Measurements from ENCODE around the gene NT5C1A. TPM values are rescaled to one million over a fixed set of nuclear protein-coding genes. Genes with fewer than 3 reads are reported as not detected.

The NT5C1A gene
- total RNA-seq, 1 experiment from 2014 or later: not detected

DNA sequence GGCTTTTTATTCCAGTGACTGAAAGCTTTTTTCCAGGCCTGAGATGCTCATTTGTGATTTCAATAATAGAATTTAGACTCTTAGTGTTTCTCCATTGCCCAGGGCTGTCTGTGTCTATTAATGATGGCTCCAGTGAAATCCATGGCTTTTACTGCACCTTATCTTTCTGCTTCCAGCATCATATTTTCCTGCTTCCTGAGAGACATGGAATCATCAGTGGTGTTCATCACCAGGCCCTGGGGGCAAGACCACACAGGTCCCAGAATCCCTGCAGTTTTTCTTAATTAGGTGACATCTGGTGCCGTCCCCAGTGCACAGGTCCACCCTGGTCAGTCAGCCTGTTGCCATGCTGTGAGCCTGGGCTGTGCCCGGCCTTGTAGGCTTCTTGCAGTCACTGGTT lies 15.5 kb downstream of the NT5C1A start:
- intact Hi-C loops (cut with micrococcal nuclease; ENCODE audit: unreplicated experiment): no loop called here
- POLR2A ChIA-PET (ENCODE audit: low non-redundant PET): no interaction called here

GRCh38 chr1:39655578-39656268 lies 16.2 kb downstream of the NT5C1A start:
- H3K27ac ChIP-seq (ENCODE audit: low read depth, low read length, poor library complexity, severe bottlenecking): no peak overlapping the region
- no peaks in the 10 kb centered on the region for H3K9me3 ChIP-seq (ENCODE audit: low read depth, low read length, poor library complexity, severe bottlenecking)
- no peaks in the 10 kb centered on the region for H3K4me1 ChIP-seq (ENCODE audit: insufficient read depth, low read length, poor library complexity, severe bottlenecking)
- no TSS peak for BruUV-seq (replicated peaks)
- ChIA-PET CTCF (no interaction called here), POLR2A (ENCODE audit: low non-redundant PET) (no interaction called here)
- H3K36me3 ChIP-seq (ENCODE audit: insufficient read depth, low read length, poor library complexity, severe bottlenecking): no peaks in the 10 kb centered on the region
- intact Hi-C loops (cut with micrococcal nuclease; ENCODE audit: unreplicated experiment): no loop called here
- TF ChIP-seq, protein P1, sequence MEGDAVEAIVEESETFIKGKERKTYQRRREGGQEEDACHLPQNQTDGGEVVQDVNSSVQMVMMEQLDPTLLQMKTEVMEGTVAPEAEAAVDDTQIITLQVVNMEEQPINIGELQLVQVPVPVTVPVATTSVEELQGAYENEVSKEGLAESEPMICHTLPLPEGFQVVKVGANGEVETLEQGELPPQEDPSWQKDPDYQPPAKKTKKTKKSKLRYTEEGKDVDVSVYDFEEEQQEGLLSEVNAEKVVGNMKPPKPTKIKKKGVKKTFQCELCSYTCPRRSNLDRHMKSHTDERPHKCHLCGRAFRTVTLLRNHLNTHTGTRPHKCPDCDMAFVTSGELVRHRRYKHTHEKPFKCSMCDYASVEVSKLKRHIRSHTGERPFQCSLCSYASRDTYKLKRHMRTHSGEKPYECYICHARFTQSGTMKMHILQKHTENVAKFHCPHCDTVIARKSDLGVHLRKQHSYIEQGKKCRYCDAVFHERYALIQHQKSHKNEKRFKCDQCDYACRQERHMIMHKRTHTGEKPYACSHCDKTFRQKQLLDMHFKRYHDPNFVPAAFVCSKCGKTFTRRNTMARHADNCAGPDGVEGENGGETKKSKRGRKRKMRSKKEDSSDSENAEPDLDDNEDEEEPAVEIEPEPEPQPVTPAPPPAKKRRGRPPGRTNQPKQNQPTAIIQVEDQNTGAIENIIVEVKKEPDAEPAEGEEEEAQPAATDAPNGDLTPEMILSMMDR (conservative IDR thresholded peaks at IDR 0.05; ENCODE audit: low read depth, low read length): no peak
- TF ChIP-seq EZH2 (IDR thresholded peaks at IDR 0.05; ENCODE audit: borderline replicate concordance, low read depth, low read length, poor library complexity, severe bottlenecking): no peak
- no peak for DNase-seq (ENCODE audit: low spot score)
- H3K27me3 ChIP-seq (replicated peaks; ENCODE audit: insufficient read depth, low read depth, low read length, poor library complexity): no peaks in the 10 kb centered on the region
- H3K4me3 ChIP-seq (ENCODE audit: low read depth, low read length, poor library complexity, severe bottlenecking): no peak overlapping the region

More for the DNA sequence above, 15.5 kb downstream of the NT5C1A start:
- DNase-seq (ENCODE audit: low spot score): no peak
- Histone ChIP-seq H3K27ac (ENCODE audit: low read depth, low read length, poor library complexity, severe bottlenecking) (no peak overlapping the region), H3K9me3 (ENCODE audit: low read depth, low read length, poor library complexity, severe bottlenecking) (no peaks in the 10 kb centered on the region), H3K27me3 (replicated peaks; ENCODE audit: insufficient read depth, low read depth, low read length, poor library complexity) (no peaks in the 10 kb centered on the region), H3K4me1 (ENCODE audit: insufficient read depth, low read length, poor library complexity, severe bottlenecking) (no peaks in the 10 kb centered on the region), H3K36me3 (ENCODE audit: insufficient read depth, low read length, poor library complexity, severe bottlenecking) (no peaks in the 10 kb centered on the region), H3K4me3 (ENCODE audit: low read depth, low read length, poor library complexity, severe bottlenecking) (no peak overlapping the region)
- TF ChIP-seq, protein P1 (conservative IDR thresholded peaks at IDR 0.05; ENCODE audit: low read depth, low read length): no peak
- no peak for TF ChIP-seq EZH2 (IDR thresholded peaks at IDR 0.05; ENCODE audit: borderline replicate concordance, low read depth, low read length, poor library complexity, severe bottlenecking)
- CTCF ChIA-PET: interaction anchor here (0.6 kb wide), 1 partner anchor 53 kb away, joined by 12 read pairs; no protein-coding TSS in a partner anchor
- no TSS peak for BruUV-seq (replicated peaks)

- intact Hi-C loops (cut with micrococcal nuclease; ENCODE audit: unreplicated experiment): no loop called here
- CTCF ChIA-PET: interaction anchor here (0.6 to 2.2 kb wide), 2 partner anchors 48 to 60 kb away, joined by 5 to 26 read pairs; no protein-coding TSS in a partner anchor
- DNase-seq (ENCODE audit: low spot score): no peak
Observed at GRCh38 chr1:39654291-39654690, 17.6 kb downstream of the NT5C1A start.

More at GRCh38 chr1:39654291-39654690, 17.6 kb downstream of the NT5C1A start:
- Histone ChIP-seq H3K4me1 (ENCODE audit: insufficient read depth, low read length, poor library complexity, severe bottlenecking) (no peaks in the 10 kb centered on the region), H3K4me3 (ENCODE audit: low read depth, low read length, poor library complexity, severe bottlenecking) (no peak overlapping the region), H3K27me3 (replicated peaks; ENCODE audit: insufficient read depth, low read depth, low read length, poor library complexity) (no peaks in the 10 kb centered on the region), H3K9me3 (ENCODE audit: low read depth, low read length, poor library complexity, severe bottlenecking) (no peaks in the 10 kb centered on the region), H3K27ac (ENCODE audit: low read depth, low read length, poor library complexity, severe bottlenecking) (no peak overlapping the region), H3K36me3 (ENCODE audit: insufficient read depth, low read length, poor library complexity, severe bottlenecking) (no peaks in the 10 kb centered on the region)
- no TSS peak for BruUV-seq (replicated peaks)
- POLR2A ChIA-PET (ENCODE audit: low non-redundant PET): no interaction called here
- TF ChIP-seq, protein P1 (conservative IDR thresholded peaks at IDR 0.05; ENCODE audit: low read depth, low read length): no peak
- no peak for TF ChIP-seq EZH2 (IDR thresholded peaks at IDR 0.05; ENCODE audit: borderline replicate concordance, low read depth, low read length, poor library complexity, severe bottlenecking)

All from A673 (cell line).